HepG2 (cell line): ENCODE results near the gene CELF4. TPM values are rescaled to one million over a fixed set of nuclear protein-coding genes. Genes with fewer than 3 reads are reported as not detected.

Experiments
- BHLHE40 ChIP-seq: IDR thresholded peaks from 2 replicates; pipeline ENCODE4 v1.6.1; 2011; ENCODE audit warnings: low read length, improper control_type of control experiment
- BORCS8-MEF2B ChIP-seq: sonication (generic); formaldehyde crosslinking; IDR thresholded peaks from 2 replicates; pipeline ENCODE4 v1.8.0; 2022; ENCODE audit warnings: mild to moderate bottlenecking, missing genetic modification reagents
- GLI4 ChIP-seq: sonication (generic); formaldehyde crosslinking; IDR thresholded peaks from 2 replicates; pipeline ENCODE4 v1.5.1; 2020; ENCODE audit warnings: missing genetic modification reagents, mild to moderate bottlenecking, moderate library complexity, borderline replicate concordance
- JARID2 ChIP-seq: sonication (generic); formaldehyde crosslinking; IDR thresholded peaks from 2 replicates; pipeline ENCODE4 v1.8.1; 2023; ENCODE audit warnings: missing genetic modification reagents, inconsistent platforms; ENCODE audit not compliant: insufficient replicate concordance
- KDM2A ChIP-seq: sonication (generic); formaldehyde crosslinking; IDR thresholded peaks from 2 replicates; pipeline ENCODE4 v1.4.0; 2020; ENCODE audit warnings: low read depth, missing genetic modification reagents, borderline replicate concordance
- KMT2A ChIP-seq: sonication (generic); formaldehyde crosslinking; IDR thresholded peaks from 2 replicates; pipeline ENCODE4 v1.4.0; 2020; ENCODE audit warnings: missing genetic modification reagents
- MBNL3 ChIP-seq: fragments of 250-450 bp; sonication (Bioruptor Pico); conservative IDR thresholded peaks from 2 replicates; pipeline ENCODE4 v1.8.0; 2022; ENCODE audit warnings: mild to moderate bottlenecking, inconsistent platforms
- MTF2 ChIP-seq: sonication (generic); formaldehyde crosslinking; IDR thresholded peaks from 2 replicates; pipeline ENCODE4 v1.5.0; 2020; ENCODE audit warnings: missing genetic modification reagents, borderline replicate concordance
- MXD1 ChIP-seq: sonication (generic); formaldehyde crosslinking; IDR thresholded peaks from 2 replicates; pipeline ENCODE4 v1.4.0; 2020; ENCODE audit warnings: mild to moderate bottlenecking, missing genetic modification reagents
- MYPOP ChIP-seq: sonication (generic); formaldehyde crosslinking; IDR thresholded peaks from 2 replicates; pipeline ENCODE4 v1.8.1; 2023; ENCODE audit warnings: mild to moderate bottlenecking, moderate library complexity, missing genetic modification reagents
- NR2F1 ChIP-seq, 2 experiments: fragments of 450-650 bp in 1 of 2; formaldehyde crosslinking in 1 of 2; IDR thresholded peaks; 2 replicates each; pipeline versions ENCODE4 v1.5.0 to v1.6.1; 2016 to 2020; ENCODE audit warnings: mild to moderate bottlenecking in 1 of 2, missing compliant biosample characterization in 1 of 2, missing genetic modification reagents in 1 of 2, moderate library complexity in 1 of 2
- RAD21 ChIP-seq: fragments of 450-650 bp; formaldehyde crosslinking; IDR thresholded peaks from 2 replicates; pipeline ENCODE4 v1.5.0; 2020; ENCODE audit warnings: mild to moderate bottlenecking
- SKIL ChIP-seq: sonication (generic); formaldehyde crosslinking; IDR thresholded peaks from 2 replicates; pipeline ENCODE4 v1.8.0; 2022; ENCODE audit warnings: missing genetic modification reagents, mild to moderate bottlenecking, moderate library complexity, borderline replicate concordance
- SNAPC5 ChIP-seq: sonication (generic); formaldehyde crosslinking; IDR thresholded peaks from 2 replicates; pipeline ENCODE4 v1.8.1; 2023; ENCODE audit warnings: mild to moderate bottlenecking, missing genetic modification reagents, borderline replicate concordance
- SRY ChIP-seq: sonication (generic); formaldehyde crosslinking; IDR thresholded peaks from 2 replicates; pipeline ENCODE4 v1.8.0; 2022; ENCODE audit warnings: mild to moderate bottlenecking, missing genetic modification reagents
- TEAD2 ChIP-seq: sonication (generic); formaldehyde crosslinking; IDR thresholded peaks from 2 replicates; pipeline ENCODE4 v1.9.0; 2021; ENCODE audit warnings: missing genetic modification reagents
- ZBTB3 ChIP-seq: sonication (generic); formaldehyde crosslinking; IDR thresholded peaks from 2 replicates; pipeline ENCODE4 v1.4.0; 2020; ENCODE audit warnings: low read depth, mild to moderate bottlenecking, moderate library complexity, missing genetic modification reagents, borderline replicate concordance
- ZFP36L2 ChIP-seq: sonication (generic); formaldehyde crosslinking; IDR thresholded peaks from 2 replicates; pipeline ENCODE4 v1.4.0; 2020; ENCODE audit warnings: missing genetic modification reagents
- ZNF180 ChIP-seq: sonication (generic); formaldehyde crosslinking; IDR thresholded peaks from 2 replicates; pipeline ENCODE4 v1.4.0; 2020; ENCODE audit warnings: low read depth, missing genetic modification reagents, borderline replicate concordance
- ZNF207 ChIP-seq: fragments of 450-650 bp; IDR thresholded peaks from 2 replicates; pipeline ENCODE4 v1.6.1; 2016; ENCODE audit warnings: antibody characterized with exemption, borderline replicate concordance
- ZNF260 ChIP-seq: sonication (generic); formaldehyde crosslinking; IDR thresholded peaks from 2 replicates; pipeline ENCODE4 v1.4.0; 2020; ENCODE audit warnings: missing genetic modification reagents, low read depth, mild to moderate bottlenecking, borderline replicate concordance
- ZNF672 ChIP-seq: sonication (generic); formaldehyde crosslinking; IDR thresholded peaks from 2 replicates; pipeline ENCODE4 v1.8.1; 2022; ENCODE audit warnings: missing genetic modification reagents
- ZNF691 ChIP-seq: sonication (generic); formaldehyde crosslinking; IDR thresholded peaks from 2 replicates; pipeline ENCODE4 v1.4.0; 2020; ENCODE audit warnings: missing genetic modification reagents, low read depth, mild to moderate bottlenecking, borderline replicate concordance
- ZNF703 ChIP-seq: sonication (generic); formaldehyde crosslinking; IDR thresholded peaks from 2 replicates; pipeline ENCODE4 v1.5.1; 2020; ENCODE audit warnings: missing genetic modification reagents, mild to moderate bottlenecking, moderate library complexity, borderline replicate concordance
- ZSCAN29 ChIP-seq: sonication (generic); formaldehyde crosslinking; conservative IDR thresholded peaks from 2 replicates; pipeline ENCODE4 v1.4.0; 2020; ENCODE audit warnings: mild to moderate bottlenecking, missing genetic modification reagents
- ZSCAN9 ChIP-seq: IDR thresholded peaks from 2 replicates; pipeline ENCODE4 v1.6.1; 2016; ENCODE audit warnings: borderline replicate concordance
- polyA plus RNA-seq, 8 experiments: library from polyadenylated mRNA; depleted of rRNA in 3 of 8; stranded (reverse) in 7 of 8; unstranded in 1 of 8; fragments of >200 nt; fragmentation: Illumina TruSeq in 4 of 8; extraction: Trizol in 4 of 8; gene quantifications; 2 replicates each; pipeline versions ENCODE4 v1.2.1 to v1.2.3, GENCODE V29; 2011 to 2016; ENCODE audit warnings: low read depth in 4 of 8, missing spikeins in 1 of 8, mixed read lengths in 1 of 8; ENCODE audit not compliant: insufficient read depth in 1 of 8
- total RNA-seq, 5 experiments: library from RNA; depleted of rRNA; stranded (reverse); fragments of >200 nt; fragmentation: Illumina TruSeq; extraction: Trizol; gene quantifications; 2 replicates each; pipeline ENCODE4 v1.2.3, GENCODE V29; 2016; ENCODE audit warnings: low read depth in 1 of 5

The CELF4 gene
- total and polyA plus RNA-seq, 2 of the 13 experiments (the other 11 are each of a cell fraction or from before 2014, with no cell fraction given), result not detected

GRCh38 chr18:37537868-37538525, 27.6 kb downstream of the CELF4 start (continued):
- no peak for TF ChIP-seq BORCS8-MEF2B (CRISPR knock-in tag)
- TF ChIP-seq SKIL (CRISPR knock-in tag), result no peak
- TF ChIP-seq TEAD2 (CRISPR knock-in tag), result no peak
- no peak for TF ChIP-seq NR2F1 (CRISPR knock-in tag; IDR thresholded peaks at IDR 0.05)
- TF ChIP-seq ZNF180 (CRISPR knock-in tag), result no peak
- TF ChIP-seq MTF2 (CRISPR knock-in tag), result peak; percentile 90; the same call in 1 of the 2 replicates
- TF ChIP-seq MBNL3 (CRISPR knock-in tag), result no peak
- TF ChIP-seq KMT2A (CRISPR knock-in tag), result no peak
- no peak for TF ChIP-seq SRY (CRISPR knock-in tag)
- no peak for TF ChIP-seq MYPOP (CRISPR knock-in tag)
- no peak for TF ChIP-seq ZSCAN9
- no peak for TF ChIP-seq SNAPC5 (CRISPR knock-in tag)
- no peak for TF ChIP-seq ZNF703
- TF ChIP-seq BHLHE40, result no peak
- TF ChIP-seq KDM2A, result peak; percentile 61; the same call in 1 of the 2 replicates
- TF ChIP-seq ZNF207, result no peak
- TF ChIP-seq GLI4 (CRISPR knock-in tag), result no peak
- no peak for TF ChIP-seq ZSCAN29
- no peak for TF ChIP-seq ZFP36L2 (CRISPR knock-in tag)
- peak; percentile 62 for TF ChIP-seq RAD21 (CRISPR knock-in tag)
- TF ChIP-seq JARID2 (CRISPR knock-in tag), result no peak
- TF ChIP-seq ZNF672 (CRISPR knock-in tag), result no peak
- no peak for TF ChIP-seq ZNF260 (CRISPR knock-in tag)
- TF ChIP-seq ZBTB3 (CRISPR knock-in tag), result no peak
- TF ChIP-seq MXD1 (CRISPR knock-in tag), result no peak
- peak; percentile 53; the same call in 1 of the 2 replicates for TF ChIP-seq ZNF691 (CRISPR knock-in tag)
